ENCODE data around the gene ITPRID2. TPM values are rescaled to one million over a fixed set of nuclear protein-coding genes. Genes with fewer than 3 reads are reported as not detected.

ITPRID2 gene
- total and polyA plus RNA-seq, 3 donors from 2014 or later = 93.3 to 190 (median 179) TPM

GRCh38 chr2:181885096-181885495, 6.4 kb upstream of the ITPRID2 start:
- no peak overlapping the region for H3K4me3 ChIP-seq
- no peak for DNase-seq
- H3K9me3 ChIP-seq = no peaks in the 10 kb centered on the region
- H3K4me1 ChIP-seq = peaks cover under 1% of the 10 kb centered on the region
- TF ChIP-seq CTCF (IDR thresholded peaks at IDR 0.05) = no peak
- no peak for TF ChIP-seq POLR2A (IDR thresholded peaks at IDR 0.05)
- no peaks in the 10 kb centered on the region for H3K27me3 ChIP-seq
- intact Hi-C loops (cut with DNase I; ENCODE audit: low total_unique reads) = no loop called here
- H3K27ac ChIP-seq = no peak overlapping the region
- no peaks in the 10 kb centered on the region for H3K36me3 ChIP-seq (ENCODE audit: low read depth, missing control alignments)
- WGBS, 2 donors = 64 to 65% methylated on average over 2 of the region's 2 CpGs

- Histone ChIP-seq H3K4me3 (no peak overlapping the region), H3K4me1 (peaks cover 6% of the 10 kb centered on the region), H3K27ac (no peak overlapping the region), H3K9me3 (no peaks in the 10 kb centered on the region), H3K27me3 (no peaks in the 10 kb centered on the region), H3K36me3 (ENCODE audit: low read depth, missing control alignments) (no peaks in the 10 kb centered on the region)
- TF ChIP-seq POLR2A (IDR thresholded peaks at IDR 0.05) (no peak), CTCF (IDR thresholded peaks at IDR 0.05) (no peak)
- intact Hi-C loops (cut with DNase I; ENCODE audit: low total_unique reads) = no loop called here
- DNase-seq = no peak
- WGBS, 2 donors = 81 to 82% methylated on average over 4 of the region's 4 CpGs
Observed at GRCh38 chr2:181886192-181886591, 5.3 kb upstream of the ITPRID2 start.

GRCh38 chr2:181887045-181887444, 4.5 kb upstream of the ITPRID2 start:
- Histone ChIP-seq H3K9me3 (no peaks in the 10 kb centered on the region), H3K4me3 (no peak overlapping the region), H3K4me1 (peaks cover 6% of the 10 kb centered on the region), H3K27ac (no peak overlapping the region), H3K36me3 (ENCODE audit: low read depth, missing control alignments) (no peaks in the 10 kb centered on the region), H3K27me3 (no peaks in the 10 kb centered on the region)
- no peak for DNase-seq
- 57 to 72% methylated on average over 2 of the region's 2 CpGs for WGBS, 2 donors
- intact Hi-C loops (cut with DNase I; ENCODE audit: low total_unique reads) = no loop called here
- TF ChIP-seq POLR2A (IDR thresholded peaks at IDR 0.05) (no peak), CTCF (IDR thresholded peaks at IDR 0.05) (no peak)

- Histone ChIP-seq H3K4me3 (no peak overlapping the region), H3K4me1 (peaks cover 6% of the 10 kb centered on the region), H3K27ac (no peak overlapping the region), H3K9me3 (no peaks in the 10 kb centered on the region), H3K27me3 (no peaks in the 10 kb centered on the region), H3K36me3 (ENCODE audit: low read depth, missing control alignments) (no peaks in the 10 kb centered on the region)
- TF ChIP-seq CTCF (IDR thresholded peaks at IDR 0.05) (no peak), POLR2A (IDR thresholded peaks at IDR 0.05) (no peak)
- intact Hi-C loops (cut with DNase I; ENCODE audit: low total_unique reads) = no loop called here
- DNase-seq = no peak
Observed at GRCh38 chr2:181889776-181890175, 1.8 kb upstream of the ITPRID2 start.

GRCh38 chr2:181890271-181890670, 1.3 kb upstream of the ITPRID2 start:
- intact Hi-C loops (cut with DNase I; ENCODE audit: low total_unique reads) = no loop called here
- peak overlapping the region in 1 of 2 donors; percentile 97 for H3K27ac ChIP-seq
- H3K27me3 ChIP-seq = no peaks in the 10 kb centered on the region
- TF ChIP-seq CTCF (IDR thresholded peaks at IDR 0.05) (no peak), POLR2A (IDR thresholded peaks at IDR 0.05) (no peak)
- peaks cover 6% of the 10 kb centered on the region for H3K4me1 ChIP-seq
- 51 to 53% methylated on average over 2 of the region's 2 CpGs for WGBS, 2 donors
- H3K36me3 ChIP-seq (ENCODE audit: low read depth, missing control alignments) = no peaks in the 10 kb centered on the region
- H3K4me3 ChIP-seq = no peak overlapping the region
- no peak for DNase-seq
- H3K9me3 ChIP-seq = no peaks in the 10 kb centered on the region

Measured in testis (tissue), 3 donors.